GM21619 (cell line): ENCODE measurements around the gene TMC8.
"Not testable (repeated sequence)": the region's sequence is repeated elsewhere in the genome, so short reads cannot be mapped to it uniquely, and the experiment has no call there.

Experiments used
- ATAC-seq: cut with Tn5 transposase; IDR thresholded peaks from one replicate; pipeline ENCODE4 v1.9.1; 2021; ENCODE audit not compliant: unreplicated experiment

TMC8 gene

GRCh38 chr17:78148286-78149016, 17.9 kb downstream of the TMC8 start:
- ATAC-seq: no peak

GRCh38 chr17:78151514-78152008, 21.0 kb downstream of the TMC8 start:
- no peak for ATAC-seq

DNA sequence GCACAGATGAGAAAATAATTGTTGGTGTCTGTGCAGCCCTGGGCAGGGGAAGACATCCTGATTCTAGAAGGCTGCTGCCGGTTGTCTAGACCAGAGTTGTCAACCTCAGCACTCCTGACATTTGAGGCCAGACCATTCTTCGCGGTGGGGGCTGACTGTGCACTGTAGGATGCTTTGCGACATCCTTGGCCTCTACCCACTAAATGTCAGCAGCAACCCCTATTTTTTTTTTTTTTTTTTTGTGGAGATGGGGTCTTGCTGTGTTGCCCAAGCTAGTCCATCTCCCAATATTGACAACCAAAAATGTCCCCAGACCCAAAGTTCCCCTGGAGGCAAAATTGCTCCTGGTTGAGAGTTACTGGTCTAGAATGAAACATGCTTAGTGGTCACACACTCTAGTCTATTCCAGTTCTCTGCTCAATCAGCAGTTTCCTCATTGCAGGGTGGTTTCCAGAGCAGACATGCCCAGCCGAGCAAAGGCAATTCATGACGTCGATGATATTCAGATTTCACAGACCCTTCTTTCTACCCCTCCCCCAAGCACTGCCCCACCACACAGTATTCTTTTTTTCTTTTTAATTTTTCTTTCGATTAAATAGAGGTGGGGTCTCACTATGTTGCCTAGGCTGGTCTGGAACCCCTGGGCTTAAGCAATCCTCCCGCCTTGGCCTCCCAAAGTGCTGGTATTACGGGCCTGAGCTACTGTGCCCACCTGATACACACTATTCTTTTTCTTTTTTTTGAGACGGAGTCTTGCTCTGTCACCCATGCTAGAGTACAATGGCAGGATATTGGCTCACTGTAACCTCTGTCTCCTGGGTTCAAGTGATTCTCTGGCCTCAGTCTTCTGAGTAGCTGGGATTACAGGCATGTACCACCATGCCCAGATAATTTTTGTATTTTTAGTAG, 24.6 kb downstream of the TMC8 start:
- ATAC-seq: peak; percentile 57

- ATAC-seq: no peak
These were observed 29.1 kb downstream of the TMC8 start for GRCh38 chr17:78159575-78160158.

- no peak for ATAC-seq
These were observed 33.5 kb downstream of the TMC8 start for GRCh38 chr17:78163881-78164747.

- ATAC-seq: no peak
These were observed 34.4 kb downstream of the TMC8 start for GRCh38 chr17:78164748-78165607.

DNA sequence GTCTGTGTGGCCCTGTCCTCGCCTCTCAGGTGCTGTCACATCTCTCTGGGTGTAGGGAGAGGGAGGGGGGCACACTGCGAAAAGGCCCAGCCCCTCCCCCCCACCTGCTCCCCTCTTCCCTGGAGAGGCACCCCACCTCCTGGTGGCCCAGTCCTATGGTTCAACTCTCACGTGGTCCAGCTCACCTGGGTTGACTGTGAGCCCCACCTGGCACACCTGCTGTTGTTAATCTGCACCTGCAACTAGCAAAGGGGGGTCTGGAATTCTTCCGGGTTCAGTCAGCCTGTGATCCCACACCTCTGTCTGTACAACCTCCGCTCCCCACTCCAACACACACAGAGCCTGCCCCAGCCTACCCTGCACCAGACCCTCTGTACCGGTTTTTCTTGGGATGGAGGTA, 35.8 kb downstream of the TMC8 start:
- ATAC-seq: no peak

GRCh38 chr17:78168242-78168902, 37.8 kb downstream of the TMC8 start, which contains the start of gene SYNGR2:
Gene SYNGR2, plus strand, starts transcription at chr17:78168581. Its CDS starts 36 bp downstream, at chr17:78168617.
- peak; percentile 44 for ATAC-seq

- ATAC-seq: peak; percentile 10
These were observed 38.6 kb downstream of the TMC8 start for GRCh38 chr17:78168903-78169793.

GRCh38 chr17:78170692-78171590, 40.4 kb downstream of the TMC8 start:
- no peak for ATAC-seq

DNA sequence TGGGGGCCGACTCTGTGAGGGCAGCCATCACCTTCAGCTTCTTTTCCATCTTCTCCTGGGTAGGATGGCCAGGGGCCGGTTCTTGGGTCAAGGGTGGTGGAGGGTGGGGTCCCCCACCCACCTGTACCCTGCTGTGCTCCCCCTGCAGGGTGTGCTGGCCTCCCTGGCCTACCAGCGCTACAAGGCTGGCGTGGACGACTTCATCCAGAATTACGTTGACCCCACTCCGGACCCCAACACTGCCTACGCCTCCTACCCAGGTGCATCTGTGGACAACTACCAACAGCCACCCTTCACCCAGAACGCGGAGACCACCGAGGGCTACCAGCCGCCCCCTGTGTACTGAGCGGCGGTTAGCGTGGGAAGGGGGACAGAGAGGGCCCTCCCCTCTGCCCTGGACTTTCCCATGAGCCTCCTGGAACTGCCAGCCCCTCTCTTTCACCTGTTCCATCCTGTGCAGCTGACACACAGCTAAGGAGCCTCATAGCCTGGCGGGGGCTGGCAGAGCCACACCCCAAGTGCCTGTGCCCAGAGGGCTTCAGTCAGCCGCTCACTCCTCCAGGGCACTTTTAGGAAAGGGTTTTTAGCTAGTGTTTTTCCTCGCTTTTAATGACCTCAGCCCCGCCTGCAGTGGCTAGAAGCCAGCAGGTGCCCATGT, 41.1 kb downstream of the TMC8 start:
- not testable (repeated sequence) for ATAC-seq

DNA sequence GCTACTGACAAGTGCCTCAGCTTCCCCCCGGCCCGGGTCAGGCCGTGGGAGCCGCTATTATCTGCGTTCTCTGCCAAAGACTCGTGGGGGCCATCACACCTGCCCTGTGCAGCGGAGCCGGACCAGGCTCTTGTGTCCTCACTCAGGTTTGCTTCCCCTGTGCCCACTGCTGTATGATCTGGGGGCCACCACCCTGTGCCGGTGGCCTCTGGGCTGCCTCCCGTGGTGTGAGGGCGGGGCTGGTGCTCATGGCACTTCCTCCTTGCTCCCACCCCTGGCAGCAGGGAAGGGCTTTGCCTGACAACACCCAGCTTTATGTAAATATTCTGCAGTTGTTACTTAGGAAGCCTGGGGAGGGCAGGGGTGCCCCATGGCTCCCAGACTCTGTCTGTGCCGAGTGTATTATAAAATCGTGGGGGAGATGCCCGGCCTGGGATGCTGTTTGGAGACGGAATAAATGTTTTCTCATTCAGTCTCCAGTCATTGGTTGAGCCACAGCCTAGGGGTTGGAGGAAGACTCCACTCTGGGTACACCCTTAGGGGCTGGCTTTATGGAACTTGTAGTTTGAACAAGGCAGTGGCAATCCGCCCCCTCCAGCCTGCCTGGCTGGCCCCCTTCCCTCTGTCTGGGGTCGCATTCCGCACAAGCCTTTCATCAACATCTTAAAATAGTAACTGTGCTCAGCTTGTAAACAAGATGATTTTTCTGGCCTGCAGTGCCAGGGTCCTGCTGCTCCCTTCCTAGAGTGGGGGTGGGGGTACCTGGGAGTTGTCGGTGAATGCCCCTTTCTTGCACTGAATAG, 41.9 kb downstream of the TMC8 start:
- ATAC-seq: no peak

DNA sequence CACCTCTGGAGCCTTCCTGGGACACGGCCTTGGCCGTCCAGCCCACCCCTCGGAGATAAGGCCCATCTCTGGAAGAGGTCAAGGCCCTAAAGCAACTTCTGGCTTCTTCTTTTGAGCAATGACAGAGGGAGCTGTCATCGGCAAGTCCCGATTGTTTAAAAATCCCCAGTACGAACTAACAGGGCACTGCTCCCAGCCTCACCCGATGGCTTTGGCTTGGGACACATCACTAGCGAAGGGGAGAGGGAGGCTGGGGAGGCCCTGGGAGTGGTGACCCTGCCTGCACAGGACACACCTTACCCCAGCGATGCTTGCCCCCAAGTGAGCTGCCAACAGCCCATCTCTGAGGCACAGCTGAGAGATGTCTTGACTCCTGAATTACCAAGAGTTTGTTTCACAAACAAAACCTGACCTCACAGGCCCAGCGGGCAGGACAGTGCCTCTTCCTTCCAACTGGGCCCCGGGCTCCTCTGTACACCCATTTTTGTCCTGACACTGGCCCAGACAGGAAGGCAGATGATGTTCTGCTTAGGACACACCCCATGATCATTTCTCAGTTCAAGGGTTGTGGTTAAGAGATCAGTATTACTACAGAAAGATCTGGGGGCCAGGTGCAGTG, 42.6 kb downstream of the TMC8 start:
- no peak for ATAC-seq

DNA sequence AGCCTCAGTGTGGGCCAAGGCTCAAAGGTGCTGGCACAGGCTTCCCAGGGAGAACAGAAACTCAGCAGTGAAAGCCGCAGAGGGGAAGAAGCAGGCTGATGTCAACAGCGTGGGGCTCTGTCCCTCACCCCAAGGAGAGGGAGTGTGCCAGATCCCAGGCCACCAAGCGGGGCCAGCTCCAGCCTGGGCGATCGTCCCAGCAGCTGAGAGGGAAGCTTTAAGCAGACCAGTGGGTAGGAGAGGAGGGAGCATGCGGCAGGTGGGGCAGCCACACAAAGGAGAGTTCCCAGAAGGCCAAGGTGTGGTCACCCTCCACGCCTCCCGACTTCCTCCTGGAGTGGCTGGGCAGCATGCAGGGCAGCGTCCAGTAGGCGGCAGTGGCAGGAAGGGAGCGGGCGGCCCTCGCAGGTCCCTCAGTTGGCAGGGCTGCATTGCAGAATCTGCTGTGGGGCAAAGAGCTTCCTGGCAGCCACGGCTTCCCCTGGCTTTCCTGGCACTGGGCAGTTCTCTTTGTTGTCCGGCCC, 43.8 kb downstream of the TMC8 start:
- no peak for ATAC-seq
